Measurements from ENCODE around the gene NAALADL2.

The NAALADL2 gene

GRCh38 chr3:175199961-175200360, 340.8 kb downstream of the NAALADL2 start:
- DNase-seq (ENCODE audit: low read depth): no peak
- TF ChIP-seq CTCF (conservative IDR thresholded peaks at IDR 0.05; ENCODE audit: low read depth, low read length): no peak
- H3K4me3 ChIP-seq (ENCODE audit: low read depth, low read length): no peak overlapping the region

- no peak for DNase-seq (ENCODE audit: low read depth)
- TF ChIP-seq CTCF (conservative IDR thresholded peaks at IDR 0.05; ENCODE audit: low read depth, low read length): no peak
- no peak overlapping the region for H3K4me3 ChIP-seq (ENCODE audit: low read depth, low read length)
These were observed 341.4 kb downstream of the NAALADL2 start for GRCh38 chr3:175200391-175201095.

GRCh38 chr3:175207361-175207760, 348.2 kb downstream of the NAALADL2 start:
- no peak for TF ChIP-seq CTCF (conservative IDR thresholded peaks at IDR 0.05; ENCODE audit: low read depth, low read length)
- no peak overlapping the region for H3K4me3 ChIP-seq (ENCODE audit: low read depth, low read length)
- DNase-seq (ENCODE audit: low read depth): peak; percentile 43

- H3K4me3 ChIP-seq (ENCODE audit: low read depth, low read length): no peak overlapping the region
- no peak for TF ChIP-seq CTCF (conservative IDR thresholded peaks at IDR 0.05; ENCODE audit: low read depth, low read length)
- peak; percentile 63 for DNase-seq (ENCODE audit: low read depth)
These were observed 349.2 kb downstream of the NAALADL2 start for GRCh38 chr3:175208326-175208725.

GRCh38 chr3:175211466-175211865, 352.3 kb downstream of the NAALADL2 start:
- DNase-seq (ENCODE audit: low read depth): no peak
- no peak for TF ChIP-seq CTCF (conservative IDR thresholded peaks at IDR 0.05; ENCODE audit: low read depth, low read length)
- no peak overlapping the region for H3K4me3 ChIP-seq (ENCODE audit: low read depth, low read length)

GRCh38 chr3:175212896-175213295, 353.8 kb downstream of the NAALADL2 start:
- peak; percentile 50 for DNase-seq (ENCODE audit: low read depth)
- no peak for TF ChIP-seq CTCF (conservative IDR thresholded peaks at IDR 0.05; ENCODE audit: low read depth, low read length)
- H3K4me3 ChIP-seq (ENCODE audit: low read depth, low read length): no peak overlapping the region

- no peak for TF ChIP-seq CTCF (conservative IDR thresholded peaks at IDR 0.05; ENCODE audit: low read depth, low read length)
- DNase-seq (ENCODE audit: low read depth): no peak
- H3K4me3 ChIP-seq (ENCODE audit: low read depth, low read length): no peak overlapping the region
These were observed 355.1 kb downstream of the NAALADL2 start for GRCh38 chr3:175214216-175214615.

Measured in choroid plexus epithelial cell (primary cell).